Measurements from ENCODE around the gene MIP. TPM values are rescaled to one million over a fixed set of nuclear protein-coding genes. Genes with fewer than 3 reads are reported as not detected.

MIP gene
- polyA plus RNA-seq, 1 donor (not counting 4 experiments of a cell fraction or from before 2014, with no cell fraction given): not detected

DNA sequence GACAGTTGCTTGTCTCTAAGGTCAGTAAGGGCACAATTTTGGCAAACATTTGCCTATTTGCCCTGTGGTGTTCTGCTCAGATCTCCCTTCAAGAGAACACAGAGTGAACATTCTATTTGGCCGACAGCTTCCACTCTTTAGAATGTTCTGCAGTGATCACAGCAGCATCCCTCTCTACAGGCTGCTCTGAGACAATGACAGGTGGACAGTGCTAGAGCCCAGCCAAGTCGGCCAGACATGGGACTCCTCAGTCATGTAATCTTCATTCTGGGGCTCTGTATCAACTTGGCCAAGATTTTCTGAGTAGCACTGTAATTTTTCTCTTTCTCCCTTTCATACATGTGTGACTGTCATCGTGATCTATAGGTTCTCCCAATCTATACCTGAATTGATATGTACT, 40.1 kb downstream of the MIP start:
- no peak overlapping the region for H2AFZ ChIP-seq (ENCODE audit: control insufficient read depth, low read length)
- H3K4me3 ChIP-seq (ENCODE audit: control insufficient read depth in 2 of 3, extremely low read depth in 1 of 3, insufficient read depth in 2 of 3, low read depth in 1 of 3, low read length in 3 of 3): no peak overlapping the region
- no peak for FAIRE-seq
- no peaks in the 10 kb centered on the region for H3K4me1 ChIP-seq (ENCODE audit: control insufficient read depth, extremely low read depth, insufficient read depth, low read length)
- no peaks in the 10 kb centered on the region for H3K9me1 ChIP-seq (ENCODE audit: control insufficient read depth, extremely low read depth, insufficient read depth, low read length)
- H3K27ac ChIP-seq (ENCODE audit: control insufficient read depth, insufficient read depth, low read length): no peak overlapping the region
- H3K27me3 ChIP-seq (ENCODE audit: control insufficient read depth, extremely low read depth, insufficient read depth, low read length): no peaks in the 10 kb centered on the region
- H3K9ac ChIP-seq (ENCODE audit: control insufficient read depth, extremely low read depth, insufficient read depth, low read length): no peak overlapping the region
- no peaks in the 10 kb centered on the region for H3K9me3 ChIP-seq (ENCODE audit: control insufficient read depth, low read depth, low read length)
- no peaks in the 10 kb centered on the region for H4K20me1 ChIP-seq (ENCODE audit: control insufficient read depth, extremely low read depth, insufficient read depth, low read length)
- no peak for DNase-seq (ENCODE audit: low read depth, low spot score)
- dilution Hi-C loops (cut with MboI; ENCODE audit: extremely low pct_ligation_motif_present, low sequenced_read_pairs): no loop called here
- H3K79me2 ChIP-seq (ENCODE audit: control insufficient read depth, insufficient read depth, low read length): no peaks in the 10 kb centered on the region
- no peak for TF ChIP-seq EZH2 (IDR thresholded peaks at IDR 0.05; ENCODE audit: low read length)
- TF ChIP-seq, protein P1, sequence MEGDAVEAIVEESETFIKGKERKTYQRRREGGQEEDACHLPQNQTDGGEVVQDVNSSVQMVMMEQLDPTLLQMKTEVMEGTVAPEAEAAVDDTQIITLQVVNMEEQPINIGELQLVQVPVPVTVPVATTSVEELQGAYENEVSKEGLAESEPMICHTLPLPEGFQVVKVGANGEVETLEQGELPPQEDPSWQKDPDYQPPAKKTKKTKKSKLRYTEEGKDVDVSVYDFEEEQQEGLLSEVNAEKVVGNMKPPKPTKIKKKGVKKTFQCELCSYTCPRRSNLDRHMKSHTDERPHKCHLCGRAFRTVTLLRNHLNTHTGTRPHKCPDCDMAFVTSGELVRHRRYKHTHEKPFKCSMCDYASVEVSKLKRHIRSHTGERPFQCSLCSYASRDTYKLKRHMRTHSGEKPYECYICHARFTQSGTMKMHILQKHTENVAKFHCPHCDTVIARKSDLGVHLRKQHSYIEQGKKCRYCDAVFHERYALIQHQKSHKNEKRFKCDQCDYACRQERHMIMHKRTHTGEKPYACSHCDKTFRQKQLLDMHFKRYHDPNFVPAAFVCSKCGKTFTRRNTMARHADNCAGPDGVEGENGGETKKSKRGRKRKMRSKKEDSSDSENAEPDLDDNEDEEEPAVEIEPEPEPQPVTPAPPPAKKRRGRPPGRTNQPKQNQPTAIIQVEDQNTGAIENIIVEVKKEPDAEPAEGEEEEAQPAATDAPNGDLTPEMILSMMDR (optimal IDR thresholded peaks at IDR 0.05 in 1 of 3, IDR thresholded peaks at IDR 0.05 in 1 of 3, conservative IDR thresholded peaks at IDR 0.05 in 1 of 3; ENCODE audit: extremely low read depth in 1 of 3, insufficient read depth in 2 of 3, low read length in 3 of 3): no peak
- peaks cover 1 to 15% of the 10 kb centered on the region in 2 experiments for H3K36me3 ChIP-seq (ENCODE audit: control insufficient read depth in 2 of 2, extremely low read depth in 1 of 2, insufficient read depth in 2 of 2, low read length in 2 of 2)
- no peak overlapping the region for H3K4me2 ChIP-seq (ENCODE audit: control insufficient read depth, extremely low read depth, insufficient read depth, low read depth, low read length)

DNA sequence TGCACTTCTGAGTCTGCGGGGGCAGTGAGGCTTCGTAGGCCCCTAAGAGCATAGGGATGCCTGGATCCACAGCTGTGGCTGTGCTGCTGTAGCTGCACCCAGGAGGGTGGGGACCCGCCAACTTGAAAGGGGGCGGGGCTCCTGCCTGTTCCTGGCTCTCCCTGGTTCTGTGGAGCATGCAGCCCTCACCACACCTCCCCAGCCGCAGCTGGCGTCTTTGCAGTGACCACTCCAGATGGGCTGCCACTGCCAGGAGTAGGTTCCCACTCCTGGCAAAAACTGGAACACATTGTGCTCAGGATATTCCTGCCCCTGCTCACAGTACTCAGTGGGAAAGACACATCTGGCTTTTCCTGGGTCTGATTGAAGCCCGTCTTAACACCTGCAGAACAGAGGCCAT, 41.1 kb downstream of the MIP start:
- Histone ChIP-seq H3K4me2 (ENCODE audit: control insufficient read depth, extremely low read depth, insufficient read depth, low read depth, low read length) (no peak overlapping the region), H3K27me3 (ENCODE audit: control insufficient read depth, extremely low read depth, insufficient read depth, low read length) (no peaks in the 10 kb centered on the region), H3K4me1 (ENCODE audit: control insufficient read depth, extremely low read depth, insufficient read depth, low read length) (no peaks in the 10 kb centered on the region), H3K36me3 (ENCODE audit: control insufficient read depth in 2 of 2, extremely low read depth in 1 of 2, insufficient read depth in 2 of 2, low read length in 2 of 2) (peaks cover 0 to 14% of the 10 kb centered on the region in 2 experiments), H4K20me1 (ENCODE audit: control insufficient read depth, extremely low read depth, insufficient read depth, low read length) (no peaks in the 10 kb centered on the region), H2AFZ (ENCODE audit: control insufficient read depth, low read length) (no peak overlapping the region), H3K9me1 (ENCODE audit: control insufficient read depth, extremely low read depth, insufficient read depth, low read length) (no peaks in the 10 kb centered on the region), H3K4me3 (ENCODE audit: control insufficient read depth in 2 of 3, extremely low read depth in 1 of 3, insufficient read depth in 2 of 3, low read depth in 1 of 3, low read length in 3 of 3) (no peak overlapping the region), H3K27ac (ENCODE audit: control insufficient read depth, insufficient read depth, low read length) (no peak overlapping the region), H3K9ac (ENCODE audit: control insufficient read depth, extremely low read depth, insufficient read depth, low read length) (no peak overlapping the region), H3K79me2 (ENCODE audit: control insufficient read depth, insufficient read depth, low read length) (no peaks in the 10 kb centered on the region), H3K9me3 (ENCODE audit: control insufficient read depth, low read depth, low read length) (no peaks in the 10 kb centered on the region)
- dilution Hi-C loops (cut with MboI; ENCODE audit: extremely low pct_ligation_motif_present, low sequenced_read_pairs): no loop called here
- FAIRE-seq: no peak
- no peak for TF ChIP-seq EZH2 (IDR thresholded peaks at IDR 0.05; ENCODE audit: low read length)
- no peak for DNase-seq (ENCODE audit: low read depth, low spot score)

Measured in keratinocyte (primary cell).